ENCODE results near the gene H2BK1.

H2BK1 gene

GRCh38 chr7:151231080-151231479, 20.8 kb upstream of the H2BK1 start:
- no peak for DNase-seq

- DNase-seq: no peak
Measured at GRCh38 chr7:151229249-151229648, 19.0 kb upstream of the H2BK1 start.

- DNase-seq: no peak
Measured at GRCh38 chr7:151228024-151228866, 18.0 kb upstream of the H2BK1 start.

GRCh38 chr7:151226875-151227782, 16.8 kb upstream of the H2BK1 start, which contains the start of gene ABCF2:
Gene ABCF2 (minus strand): TSS chr7:151227205. CDS start chr7:151226458, 747 bp downstream.
- DNase-seq: peak; percentile 95

- DNase-seq: no peak
Measured at GRCh38 chr7:151226560-151226874, 16.2 kb upstream of the H2BK1 start.

GRCh38 chr7:151225948-151226510, 15.7 kb upstream of the H2BK1 start:
- DNase-seq: no peak

GRCh38 chr7:151223728-151224127, 13.4 kb upstream of the H2BK1 start:
- DNase-seq: no peak

GRCh38 chr7:151218170-151218569, 7.9 kb upstream of the H2BK1 start:
- DNase-seq: no peak

GRCh38 chr7:151215396-151215795, 5.1 kb upstream of the H2BK1 start:
- no peak for DNase-seq

GRCh38 chr7:151213826-151214225, 3.5 kb upstream of the H2BK1 start:
- no peak for DNase-seq

- DNase-seq: no peak
Measured at GRCh38 chr7:151212626-151213025, 2.3 kb upstream of the H2BK1 start.

GRCh38 chr7:151211155-151211772, 976 bp upstream of the H2BK1 start:
- DNase-seq: no peak

- no peak for DNase-seq
Measured at GRCh38 chr7:151209588-151209987, 700 bp downstream of the H2BK1 start.

GRCh38 chr7:151208253-151208862, 1.9 kb downstream of the H2BK1 start:
- DNase-seq: no peak

- no peak for DNase-seq
Measured at GRCh38 chr7:151207804-151208203, 2.5 kb downstream of the H2BK1 start.

GRCh38 chr7:151207315-151207714, 3.0 kb downstream of the H2BK1 start:
- no peak for DNase-seq

GRCh38 chr7:151206914-151207313, 3.4 kb downstream of the H2BK1 start:
- DNase-seq: no peak

GRCh38 chr7:151205730-151206129, 4.6 kb downstream of the H2BK1 start:
- no peak for DNase-seq

GRCh38 chr7:151204383-151205032, 5.8 kb downstream of the H2BK1 start:
- DNase-seq: no peak

GRCh38 chr7:151202836-151203235, 7.5 kb downstream of the H2BK1 start:
- no peak for DNase-seq

GRCh38 chr7:151201751-151202150, 8.5 kb downstream of the H2BK1 start:
- no peak for DNase-seq

GRCh38 chr7:151201344-151201743, 8.9 kb downstream of the H2BK1 start:
- no peak for DNase-seq
